SK-N-SH (cell line): Measurements from ENCODE around the gene BAG5. TPM values are rescaled to one million over a fixed set of nuclear protein-coding genes. Genes with fewer than 3 reads are reported as not detected.

ENCODE experiments used
- CTCF ChIA-PET: fragments of 300-600, 350-600 bp; formaldehyde crosslinking; extraction: SDS; loops from one replicate; lab custom pipeline; 2021; lab: Yijun Ruan, JAX
- POLR2A ChIA-PET: fragments of 350-600 bp; sonication (Branson Sonifier 250); formaldehyde crosslinking; extraction: SDS; loops from one replicate; lab custom pipeline; 2020; ENCODE audit warnings: antibody characterized with exemption, inconsistent platforms; lab: Yijun Ruan, JAX
- DNase-seq: peaks from one replicate; pipeline ENCODE4 v3.0.0; 2012
- H2AFZ ChIP-seq: fragments of 200-600 bp; sonication (generic); 2 replicates; pipeline ENCODE4 v1.8.1; 2016; ENCODE audit warnings: antibody characterized with exemption, mild to moderate bottlenecking, low read depth
- H3F3A ChIP-seq: fragments of 200-600 bp; sonication (generic); replicated peaks from 2 replicates; pipeline ENCODE3; 2016; ENCODE audit warnings: antibody characterized with exemption, mild to moderate bottlenecking; ENCODE audit not compliant: insufficient read depth
- H3K27ac ChIP-seq, 2 experiments: fragments of 200-500 bp in 1 of 2; fragments of 200-600 bp in 1 of 2; sonication (Bioruptor generic) in 1 of 2; sonication (generic), shearing (Covaris generic) in 1 of 2; 2 replicates each; pipeline versions ENCODE4 v1.5.1 to v1.6.1; 2014 to 2016; ENCODE audit warnings: low read depth in 2 of 2, inconsistent platforms in 1 of 2, low read length in 1 of 2, mild to moderate bottlenecking in 1 of 2, mixed read lengths in 1 of 2
- H3K27me3 ChIP-seq: fragments of 200-600 bp; sonication (generic), shearing (Covaris generic); 2 replicates; pipeline ENCODE4 v1.6.1; 2016; ENCODE audit warnings: mixed run types; ENCODE audit not compliant: insufficient read depth
- H3K36me3 ChIP-seq, 2 experiments: fragments of 200-500 bp in 1 of 2; fragments of 200-600 bp in 1 of 2; sonication (Bioruptor generic) in 1 of 2; sonication (generic) in 1 of 2; replicated peaks in 1 of 2; 2 replicates each; pipeline versions ENCODE3 to v1.5.1; 2014 to 2016; ENCODE audit warnings: low read length in 1 of 2, mild to moderate bottlenecking in 1 of 2; ENCODE audit not compliant: insufficient read depth in 2 of 2, control insufficient read depth in 1 of 2
- H3K4me1 ChIP-seq, 2 experiments: fragments of 200-500 bp in 1 of 2; fragments of 200-600 bp in 1 of 2; sonication (Bioruptor generic) in 1 of 2; sonication (generic), shearing (Covaris generic) in 1 of 2; 2 replicates each; pipeline versions ENCODE4 v1.5.1 to v1.6.1; 2014 to 2016; ENCODE audit warnings: low read depth in 1 of 2, low read length in 1 of 2, mixed run types in 1 of 2; ENCODE audit not compliant: insufficient read depth in 2 of 2, control insufficient read depth in 1 of 2
- H3K4me2 ChIP-seq: fragments of 200-600 bp; sonication (generic), shearing (Covaris generic); 2 replicates; pipeline ENCODE4 v1.6.1; 2017; ENCODE audit warnings: mixed run types
- H3K4me3 ChIP-seq, 2 experiments: fragments of 200-500 bp in 1 of 2; fragments of 200-600 bp in 1 of 2; sonication (Bioruptor generic) in 1 of 2; sonication (generic), shearing (Covaris generic) in 1 of 2; 2 replicates each; pipeline versions ENCODE4 v1.5.1 to v1.8.1; 2014 to 2016; ENCODE audit warnings: low read depth in 2 of 2, inconsistent platforms in 1 of 2, low read length in 1 of 2, mild to moderate bottlenecking in 1 of 2, mixed read lengths in 1 of 2, moderate library complexity in 1 of 2
- H3K79me2 ChIP-seq: fragments of 200-600 bp; sonication (generic); 2 replicates; pipeline ENCODE4 v1.8.1; 2017; ENCODE audit warnings: mild to moderate bottlenecking; ENCODE audit not compliant: insufficient read depth
- H3K9ac ChIP-seq: fragments of 200-600 bp; sonication (generic); 2 replicates; pipeline ENCODE4 v1.6.1; 2017; ENCODE audit warnings: mixed run types
- H3K9me2 ChIP-seq: fragments of 200-600 bp; sonication (generic); 2 replicates; pipeline ENCODE4 v1.6.1; 2017; ENCODE audit warnings: mixed run types
- H3K9me3 ChIP-seq: fragments of 200-600 bp; sonication (generic); 2 replicates; pipeline ENCODE4 v1.6.1; 2017; ENCODE audit warnings: mixed run types, mild to moderate bottlenecking, moderate library complexity
- H4K20me1 ChIP-seq: fragments of 200-600 bp; sonication (generic); 2 replicates; pipeline ENCODE4 v1.6.1; 2017; ENCODE audit warnings: mild to moderate bottlenecking, mixed run types; ENCODE audit not compliant: insufficient read depth
- EP300 ChIP-seq, 2 experiments: IDR thresholded peaks; 2 replicates each; pipeline versions ENCODE4 v1.4.0 to v1.6.1; 2012; ENCODE audit warnings: borderline replicate concordance in 1 of 2, low read depth in 1 of 2, low read length in 1 of 2
- PBX3 ChIP-seq: IDR thresholded peaks from 2 replicates; pipeline ENCODE4; 2012
- RAD21 ChIP-seq: IDR thresholded peaks from 2 replicates; pipeline ENCODE4 v1.6.1; 2012; ENCODE audit warnings: mild to moderate bottlenecking, low read length
- TAF1 ChIP-seq: IDR thresholded peaks from 2 replicates; pipeline ENCODE4 v1.6.1; 2012; ENCODE audit warnings: low read depth, mild to moderate bottlenecking, low read length, moderate library complexity, borderline replicate concordance
- WGBS: methylation state at CpG from one replicate; pipeline ENCODE4 v1.1.6; 2017; ENCODE audit warnings: low lambda C conversion rate; 5-methylcytosine and 5-hydroxymethylcytosine counted together
- polyA plus RNA-seq, 3 experiments: library from polyadenylated mRNA; depleted of rRNA; stranded (reverse); fragments of >200 nt; gene quantifications; 2 replicates each; pipeline ENCODE4 v1.2.3, GENCODE V29; 2012
- small RNA-seq, 7 experiments: library from RNA; depleted of rRNA; stranded (forward); fragments of <200 nt; gene quantifications; one replicate each; pipeline ENCODE3, GENCODE V24; 2012

BAG5 gene
- polyA plus RNA-seq, 1 of the 3 experiments (the other 2 are of a cell fraction) = 5.2 TPM

GRCh38 chr14:103507751-103508150 lies 54.7 kb downstream of the BAG5 start:
- TF ChIP-seq TAF1 (no peak), PBX3 (no peak), EP300 (IDR thresholded peaks at IDR 0.05; ENCODE audit: borderline replicate concordance in 1 of 2, low read depth in 1 of 2, low read length in 1 of 2) (no peak), RAD21 (no peak)
- Histone ChIP-seq H3K79me2 (no peaks in the 10 kb centered on the region), H2AFZ (no peak overlapping the region), H3K27ac (no peak overlapping the region), H3F3A (peaks cover 6% of the 10 kb centered on the region), H4K20me1 (peaks cover 5% of the 10 kb centered on the region; the same call in 1 of the 2 replicates), H3K36me3 (peaks cover 46 to 50% of the 10 kb centered on the region in 2 experiments), H3K4me1 (peaks cover 3% of the 10 kb centered on the region in 2 experiments; a peak in 1 of 4 replicates), H3K9ac (no peak overlapping the region), H3K4me2 (no peak overlapping the region), H3K9me2 (no peaks in the 10 kb centered on the region), H3K27me3 (no peaks in the 10 kb centered on the region), H3K9me3 (no peaks in the 10 kb centered on the region), H3K4me3 (no peak overlapping the region)
- 96% methylated on average over 3 of the region's 3 CpGs for WGBS
- no peak for DNase-seq
- POLR2A ChIA-PET = no interaction called here
- CTCF ChIA-PET = interaction anchor here (1.2 to 6.2 kb wide), 3 partner anchors 8 to 38 kb away, joined by 4 to 46 read pairs (median 24); no protein-coding TSS in a partner anchor

Small RNA genes within 50 kb of the gene (small RNA-seq; reads per million reads assigned to genes)
- gene RNU4-68P (0 reads per million in 7 experiments), gene RNU7-160P (0 reads per million in 7 experiments)

Other genes with a start within 250 kb of the BAG5 start
- 120 and 127 TPM in 2 replicates for gene EIF5, start 228.4 kb downstream of the BAG5 start, polyA plus RNA-seq (2012; rRNA removed)
- gene MARK3, start 177.2 kb downstream of the BAG5 start, polyA plus RNA-seq (2012; rRNA removed) = 73.4 and 94.5 TPM in 2 replicates
- gene CKB, start 39.8 kb downstream of the BAG5 start, polyA plus RNA-seq (2012; rRNA removed) = 47.6 and 53.0 TPM in 2 replicates
- gene TRMT61A, start 33.5 kb downstream of the BAG5 start, polyA plus RNA-seq (2012; rRNA removed) = 15.8 and 18.1 TPM in 2 replicates
- 25.2 and 25.4 TPM in 2 replicates for gene COA8, start 303 bp upstream of the BAG5 start, polyA plus RNA-seq (2012; rRNA removed)
- gene KLC1, start 66.6 kb upstream of the BAG5 start, polyA plus RNA-seq (2012; rRNA removed) = 211 and 308 TPM in 2 replicates
- 10.7 and 11.7 TPM in 2 replicates for gene XRCC3, start 152.8 kb upstream of the BAG5 start, polyA plus RNA-seq (2012; rRNA removed)
- gene ZFYVE21, start 153.2 kb upstream of the BAG5 start, polyA plus RNA-seq (2012; rRNA removed) = 82.1 and 85.3 TPM in 2 replicates